HFFc6 (cell line): ENCODE results near the gene PRC1. TPM values are rescaled to one million over a fixed set of nuclear protein-coding genes. Genes with fewer than 3 reads are reported as not detected.

Source experiments
- DNase-seq: peaks from one replicate; pipeline ENCODE4 v3.0.0-alpha.2; 2018
- H3K27ac Mint-ChIP-seq: 2 replicates; pipeline ENCODE4 v1.8.0; 2020; ENCODE audit warnings: mild to moderate bottlenecking, mixed read lengths
- H3K27me3 Mint-ChIP-seq: 2 replicates; pipeline ENCODE4 v1.8.0; 2021; ENCODE audit warnings: mild to moderate bottlenecking, moderate library complexity, mixed read lengths; ENCODE audit not compliant: insufficient read depth
- H3K36me3 Mint-ChIP-seq: 2 replicates; pipeline ENCODE4 v1.8.0; 2021; ENCODE audit warnings: low read depth, mixed read lengths
- H3K4me1 Mint-ChIP-seq: 2 replicates; pipeline ENCODE4 v1.8.0; 2020; ENCODE audit warnings: low read depth, mixed read lengths
- H3K4me3 Mint-ChIP-seq: 2 replicates; pipeline ENCODE4 v1.8.0; 2020; ENCODE audit warnings: mild to moderate bottlenecking, moderate library complexity, mixed read lengths
- H3K9me3 Mint-ChIP-seq: 2 replicates; pipeline ENCODE4 v1.8.0; 2020; ENCODE audit warnings: mild to moderate bottlenecking, mixed read lengths
- total RNA-seq, 6 experiments: library from RNA; stranded (reverse); fragmentation: NEBNext Ultra II Directional; extraction: Animal tissue kit (Norgen Biotek cat#: 25700); gene quantifications; 2 replicates in 1 of 6; 3 replicates in 5 of 6; pipeline ENCODE4 v1.2.3, GENCODE V29; 2021
- TF ChIP-seq, protein P1 (sequence below): fragments of 200-600 bp; sonication (generic); IDR thresholded peaks from 2 replicates; pipeline ENCODE4 v1.5.0; 2021; ENCODE audit warnings: antibody characterized with exemption, mild to moderate bottlenecking

The PRC1 gene
- total RNA-seq, 6 experiments from 2014 or later, result 85.5 to 210 (median 189) TPM

DNA sequence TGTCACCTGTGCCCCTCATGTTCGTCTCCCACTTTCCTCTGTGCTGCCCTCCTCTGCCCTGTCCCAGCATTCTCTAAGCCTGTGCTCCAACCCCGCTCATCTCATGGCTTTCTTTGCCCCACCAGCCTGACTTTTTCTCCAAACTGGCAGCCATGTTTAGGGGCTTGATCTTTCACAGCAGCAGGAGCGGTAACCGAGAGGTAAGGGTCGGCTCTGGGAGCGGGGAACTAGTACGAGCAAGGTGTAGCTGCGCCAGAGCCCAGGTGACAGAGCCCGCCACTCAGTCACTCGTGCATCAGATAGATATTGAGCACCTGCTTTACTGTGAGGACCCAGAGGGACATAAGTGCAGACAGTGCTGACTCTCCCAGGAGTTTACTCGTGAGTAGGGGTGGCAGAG lies 77.9 kb downstream of the PRC1 start:
- Mint-ChIP-seq H3K27me3 (no peaks in the 10 kb centered on the region), H3K27ac (no peak overlapping the region), H3K36me3 (peaks cover 12% of the 10 kb centered on the region), H3K4me1 (no peaks in the 10 kb centered on the region), H3K4me3 (no peak overlapping the region), H3K9me3 (no peaks in the 10 kb centered on the region)
- TF ChIP-seq, protein P1, sequence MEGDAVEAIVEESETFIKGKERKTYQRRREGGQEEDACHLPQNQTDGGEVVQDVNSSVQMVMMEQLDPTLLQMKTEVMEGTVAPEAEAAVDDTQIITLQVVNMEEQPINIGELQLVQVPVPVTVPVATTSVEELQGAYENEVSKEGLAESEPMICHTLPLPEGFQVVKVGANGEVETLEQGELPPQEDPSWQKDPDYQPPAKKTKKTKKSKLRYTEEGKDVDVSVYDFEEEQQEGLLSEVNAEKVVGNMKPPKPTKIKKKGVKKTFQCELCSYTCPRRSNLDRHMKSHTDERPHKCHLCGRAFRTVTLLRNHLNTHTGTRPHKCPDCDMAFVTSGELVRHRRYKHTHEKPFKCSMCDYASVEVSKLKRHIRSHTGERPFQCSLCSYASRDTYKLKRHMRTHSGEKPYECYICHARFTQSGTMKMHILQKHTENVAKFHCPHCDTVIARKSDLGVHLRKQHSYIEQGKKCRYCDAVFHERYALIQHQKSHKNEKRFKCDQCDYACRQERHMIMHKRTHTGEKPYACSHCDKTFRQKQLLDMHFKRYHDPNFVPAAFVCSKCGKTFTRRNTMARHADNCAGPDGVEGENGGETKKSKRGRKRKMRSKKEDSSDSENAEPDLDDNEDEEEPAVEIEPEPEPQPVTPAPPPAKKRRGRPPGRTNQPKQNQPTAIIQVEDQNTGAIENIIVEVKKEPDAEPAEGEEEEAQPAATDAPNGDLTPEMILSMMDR, result no peak
- no peak for DNase-seq

Other genes starting within 250 kb of the PRC1 start
- 10 to 100 TPM; 68.9 to 79.4 (median 74.6) TPM for gene FURIN, start 125.9 kb downstream of the PRC1 start, total RNA-seq
- 1 to 10 TPM in 4 of 6 experiments, under 1 TPM in 2; 0.41 to 1.4 (median 1.1) TPM for gene FES, start 110.0 kb downstream of the PRC1 start, total RNA-seq
- gene MAN2A2, start 91.2 kb downstream of the PRC1 start, total RNA-seq, result 10 to 100 TPM; 15.8 to 26.9 (median 23.4) TPM
- 10 to 100 TPM; 11.2 to 15.7 (median 13.5) TPM for gene HDDC3, start 62.0 kb downstream of the PRC1 start, total RNA-seq
- 10 to 100 TPM; 65.3 to 77.5 (median 72.1) TPM for gene UNC45A, start 59.2 kb downstream of the PRC1 start, total RNA-seq
- 10 to 100 TPM; 13.7 to 16.4 (median 14.2) TPM for gene RCCD1, start 39.7 kb downstream of the PRC1 start, total RNA-seq
- gene VPS33B, start 28.1 kb upstream of the PRC1 start, total RNA-seq, result 10 to 100 TPM; 12.7 to 18.8 (median 16.2) TPM
- not detected for gene SV2B, start 105.7 kb upstream of the PRC1 start, total RNA-seq